C4-2B (cell line): Measurements from ENCODE around the gene FNDC10.

Experiments
- ZFX ChIP-seq: fragments of 450-650 bp; IDR thresholded peaks from 2 replicates; pipeline ENCODE4 v1.6.1; 2017
- TF ChIP-seq, protein P1 (sequence below): fragments of 450-650 bp; conservative IDR thresholded peaks from 2 replicates; pipeline ENCODE4 v1.5.1; 2017; ENCODE audit warnings: mild to moderate bottlenecking

DNA sequence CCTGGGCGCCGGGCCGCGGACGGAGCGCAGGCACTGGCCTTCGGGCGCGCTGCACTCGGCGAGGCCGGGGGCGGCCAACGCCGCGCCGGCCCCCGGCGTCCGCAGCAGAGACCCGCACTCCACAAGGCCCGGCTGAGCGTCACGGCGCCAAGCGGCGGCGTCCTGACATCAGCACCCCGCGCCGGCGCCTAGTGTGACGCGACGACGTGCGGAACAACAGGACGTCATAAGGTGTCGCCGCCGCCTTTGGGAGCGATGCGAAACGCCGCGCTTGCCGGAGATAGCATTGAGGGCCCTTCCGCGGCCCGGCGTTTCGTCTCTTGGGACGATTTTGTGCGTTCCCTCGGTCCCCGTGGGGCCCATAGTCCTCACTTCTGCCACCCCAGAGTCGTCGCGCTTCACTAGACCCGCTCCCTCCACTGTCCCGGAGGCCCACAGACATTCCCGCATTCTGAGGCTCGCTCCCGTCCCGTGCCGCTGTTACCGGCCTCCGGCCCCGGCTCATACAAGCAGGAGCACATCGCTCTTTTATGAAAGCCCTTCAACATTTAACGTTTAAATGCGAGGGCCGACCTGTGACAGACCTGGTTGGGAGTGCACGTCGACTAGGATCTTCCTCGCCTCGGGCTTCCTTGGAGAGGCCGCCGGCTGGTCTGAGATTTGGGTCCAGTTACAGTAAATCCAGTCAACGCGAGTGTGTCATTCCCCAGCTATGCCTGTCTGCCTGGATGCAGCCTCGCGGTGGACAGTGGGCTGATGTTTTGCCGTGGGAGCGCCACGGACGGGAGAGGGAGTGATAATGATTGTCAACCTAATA, 25.0 kb downstream of the FNDC10 start, which contains the start of gene SSU72:
- TF ChIP-seq, protein P1, sequence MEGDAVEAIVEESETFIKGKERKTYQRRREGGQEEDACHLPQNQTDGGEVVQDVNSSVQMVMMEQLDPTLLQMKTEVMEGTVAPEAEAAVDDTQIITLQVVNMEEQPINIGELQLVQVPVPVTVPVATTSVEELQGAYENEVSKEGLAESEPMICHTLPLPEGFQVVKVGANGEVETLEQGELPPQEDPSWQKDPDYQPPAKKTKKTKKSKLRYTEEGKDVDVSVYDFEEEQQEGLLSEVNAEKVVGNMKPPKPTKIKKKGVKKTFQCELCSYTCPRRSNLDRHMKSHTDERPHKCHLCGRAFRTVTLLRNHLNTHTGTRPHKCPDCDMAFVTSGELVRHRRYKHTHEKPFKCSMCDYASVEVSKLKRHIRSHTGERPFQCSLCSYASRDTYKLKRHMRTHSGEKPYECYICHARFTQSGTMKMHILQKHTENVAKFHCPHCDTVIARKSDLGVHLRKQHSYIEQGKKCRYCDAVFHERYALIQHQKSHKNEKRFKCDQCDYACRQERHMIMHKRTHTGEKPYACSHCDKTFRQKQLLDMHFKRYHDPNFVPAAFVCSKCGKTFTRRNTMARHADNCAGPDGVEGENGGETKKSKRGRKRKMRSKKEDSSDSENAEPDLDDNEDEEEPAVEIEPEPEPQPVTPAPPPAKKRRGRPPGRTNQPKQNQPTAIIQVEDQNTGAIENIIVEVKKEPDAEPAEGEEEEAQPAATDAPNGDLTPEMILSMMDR = no peak
- peak; percentile 93 for TF ChIP-seq ZFX
